ENCODE measurements around the gene CAPN14. TPM values are rescaled to one million over a fixed set of nuclear protein-coding genes. Genes with fewer than 3 reads are reported as not detected.

CAPN14 gene
- total and polyA plus RNA-seq, 12 donors = 0.10 to 0.28 (median 0.11) TPM; not detected in 5

DNA sequence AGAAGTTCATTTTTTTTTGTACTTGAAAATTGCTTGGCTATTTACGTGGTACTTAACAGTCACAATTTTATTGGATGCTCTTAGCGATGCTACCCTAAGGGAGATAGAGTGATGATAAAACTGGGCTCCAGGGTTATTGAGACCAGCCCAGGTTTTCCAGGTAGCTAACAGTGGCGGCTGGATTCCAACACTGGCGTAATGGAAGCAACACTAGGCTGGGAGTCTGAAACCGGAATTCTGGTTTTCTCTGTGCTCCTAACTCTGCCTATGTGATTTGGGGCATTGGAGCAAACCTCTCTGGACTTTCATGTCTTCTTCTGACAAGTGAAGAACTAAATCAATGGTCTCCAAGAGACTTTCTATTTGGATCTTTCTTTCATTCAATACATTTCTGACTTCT, 69.7 kb downstream of the CAPN14 start:
- no peaks in the 10 kb centered on the region for H3K9me3 ChIP-seq (replicated peaks in 1 of 3)
- H3K4me3 ChIP-seq = no peak overlapping the region
- intact Hi-C loops (cut with DNase I) = no loop called here
- no peaks in the 10 kb centered on the region for H3K4me1 ChIP-seq (replicated peaks in 1 of 2)
- no peak for DNase-seq
- no peak for TF ChIP-seq POLR2A (IDR thresholded peaks at IDR 0.05)
- TF ChIP-seq, protein P1, sequence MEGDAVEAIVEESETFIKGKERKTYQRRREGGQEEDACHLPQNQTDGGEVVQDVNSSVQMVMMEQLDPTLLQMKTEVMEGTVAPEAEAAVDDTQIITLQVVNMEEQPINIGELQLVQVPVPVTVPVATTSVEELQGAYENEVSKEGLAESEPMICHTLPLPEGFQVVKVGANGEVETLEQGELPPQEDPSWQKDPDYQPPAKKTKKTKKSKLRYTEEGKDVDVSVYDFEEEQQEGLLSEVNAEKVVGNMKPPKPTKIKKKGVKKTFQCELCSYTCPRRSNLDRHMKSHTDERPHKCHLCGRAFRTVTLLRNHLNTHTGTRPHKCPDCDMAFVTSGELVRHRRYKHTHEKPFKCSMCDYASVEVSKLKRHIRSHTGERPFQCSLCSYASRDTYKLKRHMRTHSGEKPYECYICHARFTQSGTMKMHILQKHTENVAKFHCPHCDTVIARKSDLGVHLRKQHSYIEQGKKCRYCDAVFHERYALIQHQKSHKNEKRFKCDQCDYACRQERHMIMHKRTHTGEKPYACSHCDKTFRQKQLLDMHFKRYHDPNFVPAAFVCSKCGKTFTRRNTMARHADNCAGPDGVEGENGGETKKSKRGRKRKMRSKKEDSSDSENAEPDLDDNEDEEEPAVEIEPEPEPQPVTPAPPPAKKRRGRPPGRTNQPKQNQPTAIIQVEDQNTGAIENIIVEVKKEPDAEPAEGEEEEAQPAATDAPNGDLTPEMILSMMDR (IDR thresholded peaks at IDR 0.05) = no peak
- H3K27me3 ChIP-seq = no peaks in the 10 kb centered on the region
- WGBS, 4 donors = 73 to 88% (median 76%) methylated on average over 5 of the region's 5 CpGs
- no peak overlapping the region for H3K27ac ChIP-seq
- no peaks in the 10 kb centered on the region for H3K36me3 ChIP-seq (replicated peaks in 1 of 2)

DNA sequence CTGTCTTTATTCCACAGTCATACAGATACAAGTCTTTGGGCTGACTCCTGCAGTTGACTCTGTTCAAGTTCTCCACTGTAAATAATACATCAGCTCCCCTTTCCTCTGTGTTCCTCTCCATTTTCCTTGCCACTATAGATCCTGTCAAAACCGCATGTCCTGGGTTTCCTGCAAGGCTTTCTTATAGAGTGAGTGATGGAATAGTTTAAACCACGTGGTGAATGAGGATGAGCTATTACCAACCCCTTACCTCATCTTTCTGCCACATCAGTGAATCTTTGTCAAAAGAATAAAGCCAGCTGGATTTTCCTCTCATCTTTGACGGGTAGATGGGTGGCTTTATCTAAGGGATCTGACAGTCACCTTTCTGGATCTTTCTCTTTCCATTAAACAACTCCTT, 75.2 kb downstream of the CAPN14 start:
- DNase-seq = no peak
- intact Hi-C loops (cut with DNase I) = no loop called here
- no peaks in the 10 kb centered on the region for H3K9me3 ChIP-seq (replicated peaks in 1 of 3)
- TF ChIP-seq, protein P1 (IDR thresholded peaks at IDR 0.05) = no peak
- no peak for TF ChIP-seq POLR2A (IDR thresholded peaks at IDR 0.05)
- H3K4me3 ChIP-seq = no peak overlapping the region
- H3K36me3 ChIP-seq (replicated peaks in 1 of 2) = no peaks in the 10 kb centered on the region
- H3K27me3 ChIP-seq = peaks cover 13% of the 10 kb centered on the region
- 48 to 61% (median 55%) methylated on average over 3 of the region's 3 CpGs for WGBS, 4 donors
- H3K27ac ChIP-seq = no peak overlapping the region
- peaks cover 13 to 18% of the 10 kb centered on the region in 2 donors for H3K4me1 ChIP-seq (replicated peaks in 1 of 2)

DNA sequence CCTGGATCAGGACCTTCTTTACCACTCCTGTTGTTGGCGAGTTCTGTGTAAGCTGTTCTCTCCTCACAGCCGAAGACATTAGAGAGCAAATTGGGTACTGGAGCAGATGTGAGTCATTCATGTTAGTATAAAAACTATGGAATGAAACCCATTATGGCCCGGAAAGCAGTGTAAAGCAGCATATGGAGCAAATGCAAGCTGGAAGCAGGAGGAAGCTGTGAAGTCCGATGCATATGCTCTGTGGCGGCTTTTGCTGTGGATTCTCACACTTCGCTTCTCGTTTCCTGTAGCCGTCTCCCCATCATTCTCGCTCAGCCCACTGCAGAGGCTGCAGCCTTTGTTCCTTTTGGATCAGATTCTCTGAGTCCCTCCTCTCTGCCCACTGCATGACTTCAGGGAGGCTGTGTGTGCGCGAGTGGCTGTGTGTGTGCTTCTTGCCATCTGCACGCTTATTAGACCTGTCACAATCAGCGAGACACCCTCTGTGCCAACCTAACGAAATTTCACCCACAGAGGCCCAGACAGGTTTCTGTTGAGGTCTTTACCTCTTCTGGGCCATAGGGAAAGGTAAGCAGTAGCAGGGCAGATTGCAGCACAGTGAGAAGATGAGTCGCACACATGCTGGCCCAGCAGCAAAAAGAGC, 75.8 kb downstream of the CAPN14 start:
- TF ChIP-seq, protein P1 (IDR thresholded peaks at IDR 0.05) = no peak
- TF ChIP-seq POLR2A (IDR thresholded peaks at IDR 0.05) = no peak
- Histone ChIP-seq H3K27me3 (peaks cover 18% of the 10 kb centered on the region), H3K4me3 (no peak overlapping the region), H3K27ac (no peak overlapping the region), H3K9me3 (replicated peaks in 1 of 3) (no peaks in the 10 kb centered on the region), H3K36me3 (replicated peaks in 1 of 2) (no peaks in the 10 kb centered on the region), H3K4me1 (replicated peaks in 1 of 2) (peaks cover 13 to 21% of the 10 kb centered on the region in 2 donors)
- DNase-seq = no peak
- intact Hi-C loops (cut with DNase I) = no loop called here
- 83 to 86% (median 84%) methylated on average over 15 of the region's 15 CpGs for WGBS, 4 donors

DNA sequence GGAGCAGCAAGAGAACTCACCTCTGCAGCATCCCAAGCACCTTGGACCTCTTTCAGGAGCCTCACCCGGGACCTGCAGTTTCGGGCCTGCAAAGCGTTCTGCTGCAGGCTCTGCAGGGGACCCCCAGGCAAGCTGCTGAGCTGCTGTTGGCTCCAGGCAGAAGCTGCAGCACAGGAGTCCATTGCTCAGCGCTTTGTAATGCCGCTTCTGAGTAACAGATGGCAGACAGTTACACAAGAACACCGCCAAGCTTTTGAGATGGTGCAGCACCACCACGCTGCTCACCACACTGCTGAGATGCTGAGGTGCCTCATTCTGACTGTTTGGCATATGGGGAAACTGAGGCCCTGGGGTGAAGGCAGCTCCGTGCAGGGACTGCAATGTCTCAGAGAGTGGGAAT, 77.2 kb downstream of the CAPN14 start:
- H3K4me3 ChIP-seq = no peak overlapping the region
- 80 to 94% (median 91%) methylated on average over 4 to 8 of the region's 8 CpGs for WGBS, 4 donors
- no peaks in the 10 kb centered on the region for H3K36me3 ChIP-seq (replicated peaks in 1 of 2)
- H3K4me1 ChIP-seq (replicated peaks in 1 of 2) = peaks cover 13 to 21% of the 10 kb centered on the region in 2 donors
- H3K27ac ChIP-seq = no peak overlapping the region
- no peaks in the 10 kb centered on the region for H3K9me3 ChIP-seq (replicated peaks in 1 of 3)
- H3K27me3 ChIP-seq = peaks cover 29% of the 10 kb centered on the region
- DNase-seq = no peak
- intact Hi-C loops (cut with DNase I) = no loop called here
- TF ChIP-seq POLR2A (IDR thresholded peaks at IDR 0.05) = no peak
- TF ChIP-seq, protein P1 (IDR thresholded peaks at IDR 0.05) = no peak

Measured in adrenal gland (tissue), 12 donors.